Neural progenitor cell (in vitro differentiated cells): ENCODE data around the gene COL23A1. TPM values are rescaled to one million over a fixed set of nuclear protein-coding genes. Genes with fewer than 3 reads are reported as not detected.

Experiments used
- DNase-seq: peaks from one replicate; pipeline ENCODE4 v3.0.0-alpha.2; 2016; ENCODE audit warnings: low spot score
- H2AFZ ChIP-seq: fragments of 200-600 bp; sonication (generic); replicated peaks from 2 replicates; pipeline ENCODE4 v1.6.1; 2016; ENCODE audit warnings: antibody characterized with exemption
- H3F3A ChIP-seq: fragments of 200-600 bp; sonication (generic); 2 replicates; pipeline ENCODE4 v1.6.1; 2016; ENCODE audit warnings: antibody characterized with exemption, low read depth
- H3K27ac ChIP-seq: fragments of 200-600 bp; sonication (generic); 2 replicates; pipeline ENCODE4 v1.5.1; 2016; ENCODE audit warnings: mild to moderate bottlenecking
- H3K27me3 ChIP-seq: fragments of 200-600 bp; sonication (generic); 2 replicates; pipeline ENCODE4 v1.6.1; 2016; ENCODE audit warnings: mild to moderate bottlenecking, moderate library complexity
- H3K36me3 ChIP-seq: fragments of 200-600 bp; sonication (generic); 2 replicates; pipeline ENCODE4 v1.5.1; 2016
- H3K4me1 ChIP-seq: fragments of 200-600 bp; sonication (generic); 2 replicates; pipeline ENCODE4 v1.6.1; 2016; ENCODE audit warnings: mixed run types
- H3K4me2 ChIP-seq: fragments of 200-600 bp; sonication (generic); 2 replicates; pipeline ENCODE4 v1.6.1; 2016
- H3K4me3 ChIP-seq: fragments of 200-600 bp; sonication (generic); 2 replicates; pipeline ENCODE4 v1.5.1; 2016
- H3K79me2 ChIP-seq: fragments of 200-600 bp; sonication (generic); 2 replicates; pipeline ENCODE4 v1.6.1; 2016; ENCODE audit warnings: low read depth
- H3K9ac ChIP-seq: fragments of 200-600 bp; sonication (generic); 2 replicates; pipeline ENCODE4 v1.6.1; 2016
- H3K9me3 ChIP-seq: fragments of 200-600 bp; sonication (generic); 2 replicates; pipeline ENCODE4 v1.5.1; 2016; ENCODE audit warnings: low read depth
- H4K20me1 ChIP-seq: fragments of 200-600 bp; sonication (generic); 2 replicates; pipeline ENCODE4 v1.6.1; 2016; ENCODE audit warnings: low read depth
- H3K27ac Mint-ChIP-seq: 3 replicates; pipeline ENCODE4 v1.8.0; 2021; ENCODE audit warnings: mixed read lengths
- H3K27me3 Mint-ChIP-seq: 2 replicates; pipeline ENCODE4 v1.8.0; 2022; ENCODE audit warnings: low read depth, mild to moderate bottlenecking, inconsistent platforms, moderate library complexity, mixed read lengths; ENCODE audit not compliant: insufficient read depth
- H3K36me3 Mint-ChIP-seq: 3 replicates; pipeline ENCODE4 v1.8.0; 2021; ENCODE audit warnings: mixed read lengths
- H3K4me1 Mint-ChIP-seq: 3 replicates; pipeline ENCODE4 v1.8.0; 2021; ENCODE audit warnings: mixed read lengths
- H3K4me3 Mint-ChIP-seq: 3 replicates; pipeline ENCODE4 v1.8.0; 2021; ENCODE audit warnings: mild to moderate bottlenecking, moderate library complexity, mixed read lengths
- H3K9me3 Mint-ChIP-seq: 3 replicates; pipeline ENCODE4 v1.8.0; 2020; ENCODE audit warnings: mixed read lengths
- CTCF ChIP-seq: fragments of 200-600 bp; sonication (generic); IDR thresholded peaks from 2 replicates; pipeline ENCODE4 v1.5.1; 2017; ENCODE audit warnings: antibody characterized with exemption, mild to moderate bottlenecking
- EZH2 ChIP-seq: fragments of 200-600 bp; sonication (generic); IDR thresholded peaks from 2 replicates; pipeline ENCODE4 v1.6.1; 2017; ENCODE audit warnings: antibody characterized with exemption, mild to moderate bottlenecking, moderate library complexity
- EZH2phosphoT487 ChIP-seq: fragments of 200-600 bp; sonication (generic); IDR thresholded peaks from 2 replicates; pipeline ENCODE4 v1.6.1; 2017; ENCODE audit warnings: antibody characterized with exemption
- total RNA-seq: library from RNA; depleted of rRNA; stranded (reverse); fragments of >200 nt; gene quantifications from 2 replicates; pipeline ENCODE4 v1.2.3, GENCODE V29; 2015; ENCODE audit warnings: low replicate concordance

The COL23A1 gene
- total RNA-seq, 1 donor from 2014 or later: not detected

GRCh38 chr5:178353461-178353860 is 236.7 kb downstream of the COL23A1 start:
- Mint-ChIP-seq H3K4me3 (no peak overlapping the region), H3K36me3 (no peaks in the 10 kb centered on the region), H3K9me3 (peaks cover 4% of the 10 kb centered on the region), H3K4me1 (peaks cover 83% of the 10 kb centered on the region), H3K27ac (no peak overlapping the region), H3K27me3 (peaks cover 14% of the 10 kb centered on the region)
- Histone ChIP-seq H3K4me2 (no peak overlapping the region), H2AFZ (no peak overlapping the region), H3K27ac (no peak overlapping the region), H4K20me1 (peaks cover 5% of the 10 kb centered on the region), H3K9ac (no peak overlapping the region), H3K9me3 (no peaks in the 10 kb centered on the region), H3K79me2 (no peaks in the 10 kb centered on the region), H3K36me3 (no peaks in the 10 kb centered on the region), H3K27me3 (no peaks in the 10 kb centered on the region), H3F3A (peaks cover 25% of the 10 kb centered on the region), H3K4me3 (no peak overlapping the region), H3K4me1 (peaks cover 21% of the 10 kb centered on the region)
- no peak for DNase-seq
- TF ChIP-seq EZH2phosphoT487 (no peak), EZH2 (no peak), CTCF (no peak)

GRCh38 chr5:178352035-178352349 is 238.2 kb downstream of the COL23A1 start:
- H3K27me3 Mint-ChIP-seq: peaks cover 3% of the 10 kb centered on the region
- Histone ChIP-seq H3K9ac (no peak overlapping the region), H2AFZ (no peak overlapping the region), H3K4me1 (peaks cover 16% of the 10 kb centered on the region), H3K36me3 (no peaks in the 10 kb centered on the region), H3F3A (peaks cover 11% of the 10 kb centered on the region), H3K9me3 (no peaks in the 10 kb centered on the region), H4K20me1 (peaks cover 5% of the 10 kb centered on the region), H3K4me3 (no peak overlapping the region), H3K4me2 (no peak overlapping the region), H3K27me3 (no peaks in the 10 kb centered on the region), H3K27ac (no peak overlapping the region), H3K79me2 (no peaks in the 10 kb centered on the region)
- H3K27ac Mint-ChIP-seq: no peak overlapping the region
- H3K4me1 Mint-ChIP-seq: peaks cover 74% of the 10 kb centered on the region
- no peak overlapping the region for H3K4me3 Mint-ChIP-seq
- DNase-seq: no peak
- H3K9me3 Mint-ChIP-seq: peaks cover 4% of the 10 kb centered on the region
- no peak for TF ChIP-seq CTCF
- TF ChIP-seq EZH2phosphoT487: no peak
- no peak for TF ChIP-seq EZH2
- H3K36me3 Mint-ChIP-seq: no peaks in the 10 kb centered on the region

GRCh38 chr5:178351221-178352034 is 238.8 kb downstream of the COL23A1 start:
- Histone ChIP-seq H3K27ac (no peak overlapping the region), H3K4me3 (no peak overlapping the region), H3K36me3 (no peaks in the 10 kb centered on the region), H4K20me1 (no peaks in the 10 kb centered on the region), H3K9me3 (no peaks in the 10 kb centered on the region), H3K9ac (no peak overlapping the region), H3F3A (peaks cover 5% of the 10 kb centered on the region), H3K4me1 (peaks cover 10% of the 10 kb centered on the region), H3K27me3 (no peaks in the 10 kb centered on the region), H2AFZ (no peak overlapping the region), H3K79me2 (no peaks in the 10 kb centered on the region), H3K4me2 (no peak overlapping the region)
- Mint-ChIP-seq H3K9me3 (peaks cover 4% of the 10 kb centered on the region), H3K4me1 (peaks cover 71% of the 10 kb centered on the region), H3K36me3 (no peaks in the 10 kb centered on the region), H3K27ac (peak overlapping the region; percentile 80), H3K27me3 (peaks cover 3% of the 10 kb centered on the region), H3K4me3 (no peak overlapping the region)
- TF ChIP-seq EZH2phosphoT487 (no peak), EZH2 (no peak), CTCF (no peak)
- no peak for DNase-seq
